Mucosa of descending colon (tissue), 3 donors: ENCODE measurements around the gene CRBN. TPM values are rescaled to one million over a fixed set of nuclear protein-coding genes. Genes with fewer than 3 reads are reported as not detected.

ENCODE experiments used
- ATAC-seq: fragments of 200-7000 bp; cut with Tn5 transposase; one replicate; pipeline ENCODE4 v1.9.1; 2020; ENCODE audit warnings: mild to moderate bottlenecking, moderate library complexity
- DNase-seq, 3 donors: peaks; one replicate each; pipeline ENCODE4 v3.0.0-alpha.2; 2020
- H3K36me3 ChIP-seq: fragments of 200-600 bp; one replicate; pipeline ENCODE4 v1.8.0; 2021; ENCODE audit warnings: low read depth, mild to moderate bottlenecking
- H3K4me1 ChIP-seq: fragments of 200-600 bp; one replicate; pipeline ENCODE4 v1.8.0; 2021; ENCODE audit warnings: low read depth, mild to moderate bottlenecking
- H3K4me3 ChIP-seq: fragments of 200-600 bp; one replicate; pipeline ENCODE4 v1.8.0; 2021; ENCODE audit warnings: mild to moderate bottlenecking
- H3K9me3 ChIP-seq: fragments of 200-600 bp; one replicate; pipeline ENCODE4 v1.8.0; 2021; ENCODE audit warnings: mild to moderate bottlenecking
- CTCF ChIP-seq: fragments of 200-600 bp; IDR thresholded peaks from one replicate; pipeline ENCODE4 v1.8.0; 2022; ENCODE audit warnings: antibody characterized with exemption, mild to moderate bottlenecking
- intact Hi-C, 2 donors: fragments of 100-400 bp; cut with DNase I in 1 of 2; cut with micrococcal nuclease in 1 of 2; formaldehyde crosslinking; loops; one replicate each; pipeline versions ENCODE4 v1.11.0 to v1.11.1; 2022; cut with DNase I, micrococcal nuclease
- total RNA-seq, 3 donors: library from RNA; stranded (reverse); fragmentation: NEBNext Ultra II Directional in 2 of 3; extraction: Animal tissue kit (Norgen Biotek cat#: 25700) in 2 of 3; gene quantifications; one replicate each; pipeline versions ENCODE4 v1.2.1 to v1.2.4, GENCODE V29; 2021 to 2023
- donor health status: DM: no; HTN: no; CAD: no; lungs with moderate emphysema.
- donor health status: DM: no; HTN: no; CAD: no.
- donor health status: DM: no; HTN: yes; CAD: no.

The CRBN gene
- total RNA-seq, 3 donors from 2014 or later, result 35.8 to 65.9 (median 64.8) TPM

GRCh38 chr3:3172627-3173026 lies 6.9 kb downstream of the CRBN start:
- peak; percentile 72 for ATAC-seq
- no peak for TF ChIP-seq CTCF
- H3K36me3 ChIP-seq, result no peaks in the 10 kb centered on the region
- intact Hi-C loops, result no loop called here
- H3K4me3 ChIP-seq, result no peak overlapping the region
- H3K9me3 ChIP-seq, result no peaks in the 10 kb centered on the region
- DNase-seq, result no peak
- H3K4me1 ChIP-seq, result peaks cover 15% of the 10 kb centered on the region

- Histone ChIP-seq H3K4me3 (no peak overlapping the region), H3K4me1 (peaks cover 14% of the 10 kb centered on the region), H3K9me3 (no peaks in the 10 kb centered on the region), H3K36me3 (no peaks in the 10 kb centered on the region)
- ATAC-seq (peak; percentile 50), DNase-seq (no peak)
- intact Hi-C loops, result no loop called here
- no peak for TF ChIP-seq CTCF
Measured at GRCh38 chr3:3170998-3171397, 8.5 kb downstream of the CRBN start.

GRCh38 chr3:3165650-3166049 lies 13.8 kb downstream of the CRBN start:
- Histone ChIP-seq H3K4me1 (no peaks in the 10 kb centered on the region), H3K4me3 (no peak overlapping the region), H3K9me3 (no peaks in the 10 kb centered on the region), H3K36me3 (peaks cover 7% of the 10 kb centered on the region)
- DNase-seq (no peak), ATAC-seq (no peak)
- intact Hi-C loops, result no loop called here
- TF ChIP-seq CTCF, result no peak

- intact Hi-C loops, result no loop called here
- Histone ChIP-seq H3K36me3 (peaks cover 7% of the 10 kb centered on the region), H3K4me3 (no peak overlapping the region), H3K4me1 (no peaks in the 10 kb centered on the region), H3K9me3 (no peaks in the 10 kb centered on the region)
- DNase-seq, result no peak
- ATAC-seq, result no peak
- no peak for TF ChIP-seq CTCF
Measured at GRCh38 chr3:3165241-3165640, 14.2 kb downstream of the CRBN start.

GRCh38 chr3:3160826-3161225 lies 18.7 kb downstream of the CRBN start:
- no peaks in the 10 kb centered on the region for H3K4me1 ChIP-seq

More at GRCh38 chr3:3160826-3161225, 18.7 kb downstream of the CRBN start:
- ATAC-seq, result no peak
- no peak for TF ChIP-seq CTCF
- intact Hi-C loops, result no loop called here
- Histone ChIP-seq H3K4me3 (no peak overlapping the region), H3K9me3 (no peaks in the 10 kb centered on the region), H3K36me3 (peaks cover 7% of the 10 kb centered on the region)
- no peak for DNase-seq
